Neural cell (in vitro differentiated cells): Measurements from ENCODE around the gene CTBP2.

Source experiments
- CTCF ChIP-seq: fragments of 450-650 bp; IDR thresholded peaks from 2 replicates; pipeline ENCODE4 v1.5.1; 2014; ENCODE audit warnings: antibody characterized with exemption, mild to moderate bottlenecking, moderate library complexity; ENCODE audit not compliant: poor library complexity, severe bottlenecking
- EP300 ChIP-seq: fragments of 450-650 bp; conservative IDR thresholded peaks from 2 replicates; pipeline ENCODE4 v1.6.1; 2014; ENCODE audit warnings: antibody characterized with exemption, mild to moderate bottlenecking, moderate library complexity; ENCODE audit not compliant: poor library complexity, severe bottlenecking
- EZH2 ChIP-seq: fragments of 200-600, 300-800 bp; shearing (Covaris generic), sonication (generic); IDR thresholded peaks from 2 replicates; pipeline ENCODE4 v1.6.1; 2014; ENCODE audit warnings: antibody characterized with exemption, low read length, borderline replicate concordance, mild to moderate bottlenecking; ENCODE audit not compliant: insufficient read depth, poor library complexity, severe bottlenecking
- MXI1 ChIP-seq: fragments of 450-650 bp; conservative IDR thresholded peaks from 2 replicates; pipeline ENCODE4 v1.6.1; 2014; ENCODE audit warnings: antibody characterized with exemption, mild to moderate bottlenecking; ENCODE audit not compliant: poor library complexity, severe bottlenecking
- POLR2AphosphoS5 ChIP-seq: IDR thresholded peaks from 2 replicates; pipeline ENCODE4 v1.6.1; 2012
- RAD21 ChIP-seq: fragments of 450-650 bp; conservative IDR thresholded peaks from 2 replicates; pipeline ENCODE4 v1.6.1; 2014; ENCODE audit warnings: antibody characterized with exemption, mild to moderate bottlenecking, moderate library complexity
- REST ChIP-seq: IDR thresholded peaks from 2 replicates; pipeline ENCODE4 v1.6.1; 2012; ENCODE audit warnings: borderline replicate concordance
- SMC3 ChIP-seq: fragments of 450-650 bp; conservative IDR thresholded peaks from 2 replicates; pipeline ENCODE4 v1.6.1; 2014; ENCODE audit warnings: antibody characterized with exemption, mild to moderate bottlenecking, moderate library complexity; ENCODE audit not compliant: poor library complexity
- TAF1 ChIP-seq: IDR thresholded peaks from 2 replicates; pipeline ENCODE4 v1.6.1; 2012; ENCODE audit warnings: low read depth

DNA sequence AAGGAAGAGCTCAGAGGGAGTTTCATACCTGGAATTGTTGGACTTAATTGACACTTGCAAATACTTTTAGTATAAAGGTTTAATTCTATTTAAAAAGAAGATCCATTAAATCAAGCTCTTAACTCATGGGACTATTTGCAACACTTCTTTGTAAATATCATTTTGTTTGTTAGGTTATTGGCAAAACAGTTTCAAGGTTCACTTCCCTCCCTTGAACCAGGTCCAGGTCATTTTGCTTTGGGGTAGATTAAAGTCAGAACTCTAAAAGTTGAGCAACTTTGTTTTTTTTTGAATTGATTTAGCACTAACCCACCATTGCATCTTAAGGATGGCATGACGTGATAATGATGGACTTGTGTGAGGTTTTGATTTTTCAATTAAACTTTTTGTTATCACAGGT lies 172.6 kb downstream of the CTBP2 start:
- TF ChIP-seq TAF1 (no peak), CTCF (no peak), POLR2AphosphoS5 (no peak), EZH2 (no peak), RAD21 (no peak), MXI1 (no peak), SMC3 (no peak), EP300 (no peak), REST (no peak)
